SK-N-SH treated with all-trans-retinoic acid at 6 μM for 48 hours (cell line): ENCODE results near the gene BMP8A.

Experiments
- POU6F1 ChIP-seq: fragments of 250-450 bp; sonication (Bioruptor Pico); IDR thresholded peaks from 2 replicates; pipeline ENCODE4 v1.8.0; 2021; ENCODE audit warnings: low read depth, mild to moderate bottlenecking, moderate library complexity, borderline replicate concordance
- PPARA ChIP-seq: fragments of 250-450 bp; sonication (Bioruptor Pico); IDR thresholded peaks from 2 replicates; pipeline ENCODE4 v1.5.0; 2020; ENCODE audit warnings: mild to moderate bottlenecking, borderline replicate concordance
- ZFP3 ChIP-seq: fragments of 250-450 bp; sonication (Bioruptor Pico); IDR thresholded peaks from 2 replicates; pipeline ENCODE4 v1.5.0; 2020; ENCODE audit warnings: mild to moderate bottlenecking, moderate library complexity
- ZNF565 ChIP-seq: fragments of 450-650 bp; formaldehyde crosslinking; conservative IDR thresholded peaks from 2 replicates; pipeline ENCODE4 v1.5.0; 2020; ENCODE audit warnings: low read depth, mild to moderate bottlenecking, moderate library complexity

GRCh38 chr1:39538531-39539251 is 47.3 kb downstream of the BMP8A start:
- TF ChIP-seq POU6F1 (CRISPR knock-in tag) (no peak), ZFP3 (CRISPR knock-in tag) (no peak), PPARA (CRISPR knock-in tag) (no peak), ZNF565 (CRISPR knock-in tag) (no peak)
